ENCODE results near the gene SLC6A19. TPM values are rescaled to one million over a fixed set of nuclear protein-coding genes. Genes with fewer than 3 reads are reported as not detected.

Gene SLC6A19
- total and polyA plus RNA-seq, 4 donors, result 0.06 TPM; not detected in 3

DNA sequence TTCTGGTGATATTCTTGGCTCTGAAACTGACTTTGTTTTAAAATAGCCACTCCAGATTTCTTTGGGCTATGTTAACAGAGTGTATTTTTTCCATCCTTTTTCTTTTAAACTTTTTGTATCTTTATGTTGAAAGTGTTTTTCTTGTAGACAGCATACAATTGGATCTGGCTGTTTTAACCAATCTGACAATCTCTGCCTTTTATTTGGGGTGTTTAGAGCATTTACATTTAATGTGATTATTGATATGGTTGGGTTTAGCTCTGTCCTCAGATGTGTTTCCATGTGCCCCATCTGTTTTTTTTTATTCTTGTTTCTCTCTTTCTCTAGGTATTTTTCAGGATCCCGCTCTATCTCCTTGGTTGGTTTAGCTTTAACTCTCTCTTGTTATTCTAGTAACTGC lies 34.4 kb downstream of the SLC6A19 start:
- TF ChIP-seq, protein P1, sequence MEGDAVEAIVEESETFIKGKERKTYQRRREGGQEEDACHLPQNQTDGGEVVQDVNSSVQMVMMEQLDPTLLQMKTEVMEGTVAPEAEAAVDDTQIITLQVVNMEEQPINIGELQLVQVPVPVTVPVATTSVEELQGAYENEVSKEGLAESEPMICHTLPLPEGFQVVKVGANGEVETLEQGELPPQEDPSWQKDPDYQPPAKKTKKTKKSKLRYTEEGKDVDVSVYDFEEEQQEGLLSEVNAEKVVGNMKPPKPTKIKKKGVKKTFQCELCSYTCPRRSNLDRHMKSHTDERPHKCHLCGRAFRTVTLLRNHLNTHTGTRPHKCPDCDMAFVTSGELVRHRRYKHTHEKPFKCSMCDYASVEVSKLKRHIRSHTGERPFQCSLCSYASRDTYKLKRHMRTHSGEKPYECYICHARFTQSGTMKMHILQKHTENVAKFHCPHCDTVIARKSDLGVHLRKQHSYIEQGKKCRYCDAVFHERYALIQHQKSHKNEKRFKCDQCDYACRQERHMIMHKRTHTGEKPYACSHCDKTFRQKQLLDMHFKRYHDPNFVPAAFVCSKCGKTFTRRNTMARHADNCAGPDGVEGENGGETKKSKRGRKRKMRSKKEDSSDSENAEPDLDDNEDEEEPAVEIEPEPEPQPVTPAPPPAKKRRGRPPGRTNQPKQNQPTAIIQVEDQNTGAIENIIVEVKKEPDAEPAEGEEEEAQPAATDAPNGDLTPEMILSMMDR (IDR thresholded peaks at IDR 0.05; ENCODE audit: control extremely low read depth, extremely low read depth), result no peak
- no peak overlapping the region for H3K27ac ChIP-seq (ENCODE audit: low read depth in 1 of 2, low read length in 1 of 2)
- H3K9me3 ChIP-seq (ENCODE audit: control insufficient read depth in 4 of 4, insufficient read depth in 3 of 4, low read length in 3 of 4), result peaks cover 0 to 16% (median 1%) of the 10 kb centered on the region in 4 donors
- H3K9ac ChIP-seq (ENCODE audit: insufficient read depth in 1 of 2, low read length in 2 of 2), result no peak overlapping the region
- WGBS, 2 donors, result 93 to 100% methylated on average over 1 of the region's 1 CpG
- no peak for DNase-seq
- H3K36me3 ChIP-seq (ENCODE audit: control insufficient read depth in 4 of 4, insufficient read depth in 4 of 4, low read length in 4 of 4), result no peaks in the 10 kb centered on the region
- H3K27me3 ChIP-seq (ENCODE audit: control insufficient read depth in 3 of 3, insufficient read depth in 3 of 3, low read length in 2 of 3), result no peaks in the 10 kb centered on the region
- no peaks in the 10 kb centered on the region for H3K4me1 ChIP-seq (ENCODE audit: control insufficient read depth in 5 of 5, insufficient read depth in 5 of 5, low read length in 5 of 5)
- no peak overlapping the region for H3K4me3 ChIP-seq
- no peak for ATAC-seq (ENCODE audit: insufficient read depth, low FRiP score)

DNA sequence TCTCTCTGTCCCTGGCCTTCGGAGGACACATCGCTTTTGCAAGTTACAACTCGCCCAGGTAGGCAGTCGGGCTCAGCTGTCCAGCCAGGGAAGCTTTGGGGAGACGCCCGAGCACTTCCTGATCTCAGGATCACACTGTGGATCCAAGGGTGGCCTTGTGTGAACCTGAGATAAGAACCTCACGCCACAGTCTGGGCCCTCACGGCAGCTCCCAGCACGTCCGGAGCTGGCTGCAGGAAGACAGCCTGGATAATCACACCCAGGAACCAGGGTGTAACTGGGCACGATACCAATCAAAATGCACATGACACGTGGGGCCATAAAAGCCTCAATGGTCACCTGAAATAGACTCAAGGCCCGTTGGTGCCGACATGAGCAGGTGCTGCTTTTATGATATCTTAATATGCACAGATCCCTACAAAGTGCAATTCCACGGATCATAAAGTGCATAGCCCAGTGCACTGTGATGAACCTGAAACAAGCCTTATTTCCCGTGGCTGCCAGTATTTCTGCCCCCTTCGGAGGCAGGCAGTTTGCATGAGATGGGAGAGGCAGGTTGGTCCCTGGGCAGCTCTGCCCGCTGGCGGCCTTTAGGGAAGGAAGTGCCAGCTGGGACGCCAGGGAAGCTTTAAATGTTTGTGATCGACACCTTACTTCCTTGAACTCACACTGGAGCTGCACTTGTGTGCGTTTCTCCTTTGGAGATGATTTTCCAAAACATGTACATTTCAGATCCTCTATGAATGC lies 38.3 kb downstream of the SLC6A19 start:
- Histone ChIP-seq H3K4me1 (ENCODE audit: control insufficient read depth in 5 of 5, insufficient read depth in 5 of 5, low read length in 5 of 5) (no peaks in the 10 kb centered on the region), H3K4me3 (no peak overlapping the region), H3K9me3 (ENCODE audit: control insufficient read depth in 4 of 4, insufficient read depth in 3 of 4, low read length in 3 of 4) (peaks cover 0 to 13% (median 1%) of the 10 kb centered on the region in 4 donors), H3K9ac (ENCODE audit: insufficient read depth in 1 of 2, low read length in 2 of 2) (no peak overlapping the region), H3K27me3 (ENCODE audit: control insufficient read depth in 3 of 3, insufficient read depth in 3 of 3, low read length in 2 of 3) (peaks cover 0 to 11% (median 0%) of the 10 kb centered on the region in 3 donors), H3K27ac (ENCODE audit: low read depth in 1 of 2, low read length in 1 of 2) (no peak overlapping the region), H3K36me3 (ENCODE audit: control insufficient read depth in 4 of 4, insufficient read depth in 4 of 4, low read length in 4 of 4) (no peaks in the 10 kb centered on the region)
- ATAC-seq (ENCODE audit: insufficient read depth, low FRiP score) (no peak), DNase-seq (no peak)
- 66% methylated on average over 22 of the region's 22 CpGs for WGBS, 2 donors
- TF ChIP-seq, protein P1 (IDR thresholded peaks at IDR 0.05; ENCODE audit: control extremely low read depth, extremely low read depth), result no peak

DNA sequence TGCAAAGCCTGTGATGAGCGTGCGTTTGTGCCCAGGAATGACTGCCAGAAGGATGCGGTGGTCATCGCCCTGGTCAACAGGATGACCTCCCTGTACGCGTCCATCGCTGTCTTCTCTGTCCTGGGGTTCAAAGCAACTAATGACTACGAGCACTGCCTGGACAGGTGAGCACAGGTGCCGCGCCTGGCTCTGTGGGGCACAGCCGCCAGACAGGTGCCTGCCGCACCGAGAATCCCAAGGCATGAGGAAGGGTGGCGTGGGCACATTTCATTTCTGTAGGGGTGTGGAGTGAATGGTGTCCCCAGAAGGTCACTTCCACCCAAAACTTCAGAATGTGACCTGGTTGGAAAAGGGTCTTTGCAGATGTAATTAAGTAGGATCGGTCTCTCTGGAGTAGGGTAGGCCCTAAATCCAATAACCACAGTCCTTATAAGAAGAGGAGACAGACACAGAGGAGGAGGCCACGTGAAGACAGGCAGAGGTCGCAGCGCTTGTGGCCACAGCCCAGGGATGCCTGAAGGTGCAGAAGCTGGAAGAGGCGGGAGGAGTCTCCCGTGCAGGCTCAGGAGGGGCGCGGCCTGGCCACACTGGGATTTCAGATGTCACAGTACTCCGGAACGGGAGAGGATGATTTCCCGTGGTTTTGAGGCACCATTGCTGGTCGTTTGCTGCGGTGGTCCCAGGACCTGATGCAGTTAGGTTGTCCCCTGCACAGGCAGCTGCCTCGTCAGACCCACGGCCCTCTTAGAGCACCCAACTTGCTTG lies 39.3 kb downstream of the SLC6A19 start:
- no peak overlapping the region for H3K4me3 ChIP-seq
- H3K9me3 ChIP-seq (ENCODE audit: control insufficient read depth in 4 of 4, insufficient read depth in 3 of 4, low read length in 3 of 4), result peaks cover 0 to 4% (median under 1%) of the 10 kb centered on the region in 4 donors
- TF ChIP-seq, protein P1 (IDR thresholded peaks at IDR 0.05; ENCODE audit: control extremely low read depth, extremely low read depth), result no peak
- no peak for DNase-seq
- peaks cover 0 to 18% (median 2%) of the 10 kb centered on the region in 3 donors for H3K27me3 ChIP-seq (ENCODE audit: control insufficient read depth in 3 of 3, insufficient read depth in 3 of 3, low read length in 2 of 3)
- no peaks in the 10 kb centered on the region for H3K4me1 ChIP-seq (ENCODE audit: control insufficient read depth in 5 of 5, insufficient read depth in 5 of 5, low read length in 5 of 5)
- no peaks in the 10 kb centered on the region for H3K36me3 ChIP-seq (ENCODE audit: control insufficient read depth in 4 of 4, insufficient read depth in 4 of 4, low read length in 4 of 4)
- H3K27ac ChIP-seq (ENCODE audit: low read depth in 1 of 2, low read length in 1 of 2), result no peak overlapping the region
- ATAC-seq (ENCODE audit: insufficient read depth, low FRiP score), result no peak
- 86 to 88% methylated on average over 29 of the region's 29 CpGs for WGBS, 2 donors
- H3K9ac ChIP-seq (ENCODE audit: insufficient read depth in 1 of 2, low read length in 2 of 2), result no peak overlapping the region

Data from lung (tissue), 12 donors.